Renal cortex interstitium (tissue), 11 donors: ENCODE results near the gene AGPAT3. TPM values are rescaled to one million over a fixed set of nuclear protein-coding genes. Genes with fewer than 3 reads are reported as not detected.
"Not testable (repeated sequence)": the region's sequence is repeated elsewhere in the genome, so short reads cannot be mapped to it uniquely, and the experiment has no call there.

Experiments used
- DNase-seq, 11 donors: peaks; one replicate each; pipeline ENCODE4 v3.0.0-alpha.2; 2013; ENCODE audit warnings: low read depth in 9 of 11, low spot score in 4 of 11; ENCODE audit errors: extremely low read depth in 1 of 11
- polyA plus RNA-seq, 3 donors: library from polyadenylated mRNA; unstranded; fragments of 120-200 nt; gene quantifications; one replicate each; pipeline ENCODE4 v1.2.1, GENCODE V29; 2013; ENCODE audit not compliant: insufficient read length in 3 of 3

Gene AGPAT3
- polyA plus RNA-seq, 3 donors: 54.0 to 78.0 (median 60.4) TPM

DNA sequence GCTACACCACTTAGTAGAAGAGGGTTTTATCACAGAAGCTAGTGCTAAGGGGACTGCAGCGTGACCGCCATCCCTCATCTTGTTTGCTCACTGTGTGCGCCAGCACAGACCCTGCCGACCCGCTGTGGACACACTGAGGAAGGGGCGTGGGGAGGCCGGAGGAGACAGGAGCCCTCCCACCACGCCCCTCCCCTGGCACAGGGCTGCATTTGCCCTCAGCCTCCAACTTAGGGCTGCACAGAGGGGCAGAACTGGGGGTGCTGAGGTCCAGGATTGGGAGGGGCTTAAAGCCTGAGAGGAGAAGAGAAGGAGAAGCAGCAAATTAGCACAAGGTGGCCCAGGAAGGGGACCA lies 38.4 kb upstream of the AGPAT3 start:
- no peak for DNase-seq

DNA sequence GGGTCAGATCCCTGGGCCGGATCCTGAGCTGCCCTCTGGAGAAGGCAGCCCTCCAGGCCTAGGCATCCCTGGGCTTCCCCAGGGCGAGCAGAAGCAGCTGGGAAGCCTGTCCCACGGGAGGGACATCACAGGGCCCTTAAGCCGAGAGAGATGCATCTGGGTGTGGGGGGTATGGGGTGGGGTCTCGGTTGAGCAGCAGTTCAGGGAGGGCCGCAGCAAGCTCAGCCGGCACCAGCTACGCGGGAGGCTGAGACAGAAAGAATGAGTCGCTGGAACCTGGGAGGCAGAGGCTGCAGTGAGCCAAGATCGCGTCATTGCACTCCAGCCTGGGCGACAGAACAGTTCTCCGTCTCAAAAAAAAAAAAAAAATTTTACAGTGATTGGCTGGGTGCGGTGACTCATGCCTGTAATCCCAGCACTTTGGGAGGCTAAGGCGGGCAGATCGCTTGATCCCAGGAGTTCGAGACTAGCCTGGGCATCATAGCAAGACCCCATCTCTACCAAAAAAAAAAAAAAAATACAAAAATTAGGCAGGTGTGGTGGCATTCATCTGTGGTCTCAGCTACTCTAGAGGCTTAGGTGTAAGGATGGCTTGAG lies 37.9 kb upstream of the AGPAT3 start:
- no peak for DNase-seq

DNA sequence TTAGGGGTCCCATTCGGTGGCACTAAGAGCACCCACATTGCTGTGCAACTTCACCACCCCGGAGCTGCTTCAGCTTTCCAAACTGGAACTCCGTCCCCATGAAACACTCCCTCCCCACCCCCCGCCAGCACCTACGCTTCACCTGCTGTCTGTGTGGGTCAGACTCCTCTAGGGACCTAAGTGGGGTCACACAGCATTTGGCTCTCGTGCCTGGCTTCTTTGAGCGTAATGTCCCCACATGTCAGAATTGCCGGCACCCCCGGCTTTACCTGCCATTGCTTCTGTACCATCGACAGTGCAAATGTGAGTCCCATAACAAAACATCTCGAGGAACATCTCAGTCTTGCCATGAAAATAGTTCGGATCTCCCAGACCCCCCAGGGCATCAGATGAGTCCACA lies 35.9 kb upstream of the AGPAT3 start:
- no peak for DNase-seq

DNA sequence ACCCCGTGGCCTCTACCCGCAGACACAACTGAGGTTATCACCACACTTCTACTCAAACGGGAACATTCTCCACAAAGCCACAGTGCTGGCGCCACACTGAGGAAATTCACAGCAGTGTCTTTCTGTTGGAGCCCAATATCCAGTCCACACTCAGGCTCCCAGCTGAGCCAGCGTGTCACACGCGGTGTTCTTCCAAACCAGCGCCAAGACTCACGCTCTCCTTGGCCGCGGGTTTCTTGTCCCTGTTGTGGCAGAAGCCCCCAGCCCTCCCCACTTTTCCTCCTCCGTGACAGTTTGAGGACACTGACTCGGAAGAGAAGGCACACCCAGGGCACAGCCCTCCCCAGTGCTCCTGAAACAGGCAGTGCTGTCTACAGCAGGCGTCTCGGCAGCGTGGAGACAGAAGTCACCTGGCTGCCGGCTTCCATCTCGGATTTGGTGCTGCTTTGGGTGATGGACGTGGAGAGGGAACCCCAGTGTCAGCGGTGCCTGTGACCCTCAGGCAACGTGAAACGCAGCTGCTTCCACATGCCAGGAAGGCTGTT lies 35.4 kb upstream of the AGPAT3 start:
- no peak for DNase-seq

- DNase-seq: no peak
Measured at GRCh38 chr21:43832158-43832550, 32.9 kb upstream of the AGPAT3 start.

DNA sequence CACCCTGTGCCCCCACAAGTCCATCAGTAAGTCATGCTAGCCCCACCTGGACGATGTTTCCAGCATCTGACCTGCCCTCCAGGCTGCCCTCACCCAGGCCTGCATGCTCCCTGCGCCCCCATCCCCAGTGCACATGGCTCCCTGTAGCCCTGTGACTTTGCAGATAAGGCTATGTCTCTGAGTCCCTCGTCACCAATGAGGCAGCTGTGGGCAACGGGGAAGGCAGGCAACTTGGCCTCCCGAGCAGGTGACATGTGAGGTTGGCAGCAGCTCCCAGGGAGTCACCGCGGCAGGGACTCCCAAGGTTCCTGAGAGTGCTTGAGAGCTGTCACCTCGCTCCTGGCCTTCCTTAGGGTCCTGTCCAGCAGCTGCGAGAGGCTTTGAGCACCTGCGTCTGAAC lies 32.4 kb upstream of the AGPAT3 start:
- no peak for DNase-seq

GRCh38 chr21:43834146-43834905 lies 30.7 kb upstream of the AGPAT3 start:
- no peak for DNase-seq

GRCh38 chr21:43835050-43835449 lies 30.0 kb upstream of the AGPAT3 start:
- DNase-seq: no peak

- DNase-seq: no peak
Measured at GRCh38 chr21:43835861-43836260, 29.2 kb upstream of the AGPAT3 start.

DNA sequence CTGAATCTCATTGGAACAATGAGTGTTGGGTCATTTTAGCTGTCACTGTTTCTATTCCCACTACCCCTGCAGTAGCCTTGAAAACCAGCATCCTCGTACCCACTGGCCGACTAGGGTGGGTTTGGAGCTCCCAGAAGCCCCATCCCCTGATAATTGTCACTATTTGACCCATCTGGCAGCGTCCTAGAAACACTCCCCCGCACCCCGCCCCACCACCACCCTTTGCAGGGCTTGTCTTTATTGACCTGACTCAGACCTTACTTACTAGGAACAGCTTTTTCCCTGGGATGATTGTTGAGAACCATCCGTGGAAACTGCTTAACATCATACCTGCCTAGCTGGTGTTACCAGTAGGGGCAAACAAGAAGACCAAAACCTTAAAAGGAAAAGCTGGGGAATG lies 28.4 kb upstream of the AGPAT3 start:
- no peak for DNase-seq

DNA sequence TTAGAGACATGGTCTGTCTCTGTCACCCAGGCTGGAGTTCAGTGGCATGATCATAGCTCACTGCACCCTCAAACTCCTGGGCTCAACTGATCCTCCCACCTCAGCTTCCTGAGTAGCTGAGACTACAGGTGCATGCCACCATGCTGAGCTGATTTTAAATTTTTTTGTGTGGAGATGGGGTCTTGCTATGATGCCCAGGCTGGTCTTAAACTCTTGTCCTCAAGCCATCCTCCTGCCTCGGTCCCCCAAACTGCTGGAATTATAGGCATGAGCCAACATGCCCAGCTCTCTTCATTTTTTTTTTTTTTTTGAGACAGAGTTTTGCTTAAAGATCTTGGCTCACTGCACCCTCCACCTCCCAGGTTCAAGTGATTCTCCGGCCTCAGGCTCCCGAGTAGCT lies 24.8 kb upstream of the AGPAT3 start:
- no peak for DNase-seq

- DNase-seq: no peak
Measured at GRCh38 chr21:43842742-43843141, 22.3 kb upstream of the AGPAT3 start.

DNA sequence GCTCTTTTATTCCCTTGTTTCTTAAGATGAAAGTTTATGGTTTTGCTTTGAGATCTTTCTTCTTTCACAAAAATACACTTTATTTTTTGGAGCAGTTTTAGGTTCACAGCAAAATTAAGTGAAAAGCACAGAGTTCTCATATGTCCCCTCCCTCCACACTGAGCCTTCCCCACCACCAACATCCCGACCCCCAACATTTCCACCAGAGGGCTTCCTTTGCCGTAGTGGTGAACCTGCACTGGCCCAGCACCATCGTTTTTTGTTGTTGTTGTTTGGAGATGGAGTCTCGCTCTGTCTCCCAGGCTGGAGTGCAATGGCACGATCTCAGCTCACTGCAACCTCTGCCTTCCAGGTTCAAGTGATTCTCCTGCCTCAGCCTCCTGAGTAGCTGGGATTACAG lies 20.1 kb upstream of the AGPAT3 start:
- DNase-seq: not testable (repeated sequence)

DNA sequence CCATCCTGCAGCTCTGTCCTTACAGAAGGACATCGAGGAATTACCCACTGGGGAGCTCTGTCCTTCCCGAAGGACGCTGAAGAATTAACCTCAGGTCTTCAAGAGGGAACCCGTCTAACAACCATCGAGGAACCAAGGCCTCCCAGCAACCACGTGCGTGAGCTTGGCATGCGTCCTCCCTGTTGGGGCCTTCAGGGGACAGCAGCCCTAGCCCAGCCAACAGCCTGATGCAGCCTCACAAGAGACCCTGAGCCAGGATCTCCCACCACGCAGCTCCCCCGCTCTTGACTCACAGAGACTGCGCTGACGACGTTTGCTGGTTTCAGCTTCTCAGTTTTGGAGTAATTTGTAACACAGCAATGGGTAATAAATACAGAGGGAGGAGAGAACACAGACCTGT lies 19.6 kb upstream of the AGPAT3 start:
- DNase-seq: no peak

GRCh38 chr21:43846430-43846829 lies 18.6 kb upstream of the AGPAT3 start:
- no peak for DNase-seq

GRCh38 chr21:43847301-43847700 lies 17.7 kb upstream of the AGPAT3 start:
- no peak for DNase-seq

- no peak for DNase-seq
Measured at GRCh38 chr21:43848771-43849170, 16.3 kb upstream of the AGPAT3 start.

DNA sequence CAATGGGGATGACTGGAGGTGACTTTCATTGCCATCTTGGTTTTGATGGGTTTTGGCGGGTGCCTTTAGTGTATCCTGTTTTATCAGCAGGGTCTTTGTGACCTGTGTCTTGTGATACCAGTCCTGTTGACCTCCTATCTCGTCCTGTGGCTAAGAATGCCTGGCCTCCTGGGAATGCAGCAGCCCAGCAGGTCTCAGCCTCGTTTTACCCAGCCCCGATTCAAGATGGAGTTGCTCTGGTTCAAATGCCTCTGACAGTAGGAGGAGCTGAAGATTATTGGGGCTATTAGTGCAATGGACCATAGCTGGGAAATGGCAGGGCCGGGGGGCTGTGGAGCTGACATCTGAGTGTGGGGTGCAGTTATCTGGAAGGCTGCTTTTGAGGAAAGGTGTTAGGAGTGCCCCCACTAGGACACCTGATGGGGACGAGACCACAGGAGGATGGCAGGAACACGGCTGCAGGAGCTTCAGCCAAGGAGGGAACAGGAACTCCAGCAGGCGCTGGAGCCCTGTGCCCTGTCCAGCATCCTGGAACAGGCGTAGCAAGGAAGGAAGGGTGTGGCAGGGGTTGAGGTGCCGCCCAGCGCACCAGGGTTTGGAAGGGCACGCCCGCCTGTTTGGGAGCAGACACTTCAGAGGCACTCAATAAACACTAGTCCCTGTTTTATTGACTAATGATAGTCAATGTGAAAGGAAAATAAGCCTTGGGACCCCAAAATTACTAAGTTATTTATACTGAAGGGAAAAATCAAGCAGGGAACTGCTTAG lies 15.3 kb upstream of the AGPAT3 start:
- no peak for DNase-seq

GRCh38 chr21:43850728-43851295 lies 14.2 kb upstream of the AGPAT3 start:
- no peak for DNase-seq

GRCh38 chr21:43851593-43851992 lies 13.4 kb upstream of the AGPAT3 start:
- DNase-seq: no peak
